SHP77 (cell line): ENCODE data around the gene NUDT22.

Experiments used
- DNase-seq, 2 experiments: peaks; one replicate each; lab custom pipeline; 2025; lab: John Stamatoyannopoulos, UW

NUDT22 gene

GRCh38 chr11:64206457-64207255, 19.4 kb upstream of the NUDT22 start, which contains the start of gene FERMT3:
FERMT3 (plus strand) TSS chr11:64206721; CDS start chr11:64207365, 644 bp downstream.
- no peak for DNase-seq

GRCh38 chr11:64207256-64208085, 18.6 kb upstream of the NUDT22 start:
- peak; percentile 32 to 38 for DNase-seq

GRCh38 chr11:64208086-64208795, 17.8 kb upstream of the NUDT22 start:
- no peak for DNase-seq

- DNase-seq, result no peak
These were observed 17.1 kb upstream of the NUDT22 start for GRCh38 chr11:64208796-64209562.

GRCh38 chr11:64209563-64209843, 16.6 kb upstream of the NUDT22 start:
- no peak for DNase-seq

- no peak for DNase-seq
These were observed 15.6 kb upstream of the NUDT22 start for GRCh38 chr11:64210301-64211020.

- no peak for DNase-seq
These were observed 14.7 kb upstream of the NUDT22 start for GRCh38 chr11:64211181-64211872.

- no peak for DNase-seq
These were observed 9.2 kb upstream of the NUDT22 start for GRCh38 chr11:64216879-64217278.

- no peak for DNase-seq
These were observed 7.3 kb upstream of the NUDT22 start for GRCh38 chr11:64218628-64219353.

- DNase-seq, result no peak
These were observed 6.8 kb upstream of the NUDT22 start for GRCh38 chr11:64219354-64219684.

GRCh38 chr11:64219755-64220154, 6.3 kb upstream of the NUDT22 start:
- no peak for DNase-seq

- no peak for DNase-seq
These were observed 5.8 kb upstream of the NUDT22 start for GRCh38 chr11:64220271-64220670.

- no peak for DNase-seq
These were observed 5.3 kb upstream of the NUDT22 start for GRCh38 chr11:64220798-64221197.

- no peak for DNase-seq
These were observed 3.4 kb upstream of the NUDT22 start for GRCh38 chr11:64222651-64223000.

- no peak for DNase-seq
These were observed 2.9 kb upstream of the NUDT22 start for GRCh38 chr11:64223001-64223651.

GRCh38 chr11:64224151-64224890, 1.8 kb upstream of the NUDT22 start:
- DNase-seq, result no peak

- no peak for DNase-seq
These were observed 1.0 kb upstream of the NUDT22 start for GRCh38 chr11:64224891-64225607.

GRCh38 chr11:64226507-64227051, 505 bp downstream of the NUDT22 start:
- DNase-seq, result peak; percentile 69 to 83
